ENCODE data around the gene NDST1. TPM values are rescaled to one million over a fixed set of nuclear protein-coding genes. Genes with fewer than 3 reads are reported as not detected.

Gene NDST1
- total RNA-seq, 1 donor from 2014 or later = 101 TPM

DNA sequence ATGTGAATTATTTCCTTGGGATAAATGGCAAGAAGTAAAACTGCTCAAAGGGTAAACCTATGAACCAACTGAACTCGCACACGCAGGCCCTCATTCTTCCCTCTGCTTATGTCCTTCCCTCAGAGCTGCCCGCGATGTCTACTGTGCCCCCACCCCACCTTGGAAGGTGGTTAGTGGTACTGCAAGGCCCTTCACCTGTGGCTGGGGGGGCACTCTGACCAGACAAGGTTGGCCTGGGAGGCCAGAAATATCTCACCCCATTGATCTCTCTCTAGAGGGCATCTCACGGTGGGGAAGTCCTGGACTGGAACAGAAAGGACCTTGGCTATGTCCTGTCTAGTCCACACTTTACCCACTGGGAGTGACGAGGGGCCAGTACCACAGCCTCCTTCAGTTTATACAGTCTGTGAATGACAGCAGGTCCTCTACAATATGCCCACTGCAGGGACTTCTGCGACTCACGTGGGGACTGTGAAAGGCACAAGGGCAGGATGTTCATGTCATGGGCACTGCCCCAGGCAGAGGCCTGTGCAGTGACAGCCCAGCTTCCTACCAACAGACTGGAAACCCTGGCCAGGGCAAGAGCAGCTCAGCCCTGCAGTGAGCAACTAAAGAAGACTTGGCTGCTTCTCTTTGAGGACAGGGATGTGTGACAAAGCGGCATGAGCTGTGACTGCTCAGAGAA lies 75.8 kb downstream of the NDST1 start:
- Mint-ChIP-seq H3K27ac (no peak overlapping the region), H3K4me3 (no peak overlapping the region), H3K4me1 (ENCODE audit: unreplicated experiment) (peaks cover 33% of the 10 kb centered on the region), H3K36me3 (no peaks in the 10 kb centered on the region), H3K9me3 (no peaks in the 10 kb centered on the region), H3K27me3 (peaks cover 7% of the 10 kb centered on the region)
- TF ChIP-seq, protein P1, sequence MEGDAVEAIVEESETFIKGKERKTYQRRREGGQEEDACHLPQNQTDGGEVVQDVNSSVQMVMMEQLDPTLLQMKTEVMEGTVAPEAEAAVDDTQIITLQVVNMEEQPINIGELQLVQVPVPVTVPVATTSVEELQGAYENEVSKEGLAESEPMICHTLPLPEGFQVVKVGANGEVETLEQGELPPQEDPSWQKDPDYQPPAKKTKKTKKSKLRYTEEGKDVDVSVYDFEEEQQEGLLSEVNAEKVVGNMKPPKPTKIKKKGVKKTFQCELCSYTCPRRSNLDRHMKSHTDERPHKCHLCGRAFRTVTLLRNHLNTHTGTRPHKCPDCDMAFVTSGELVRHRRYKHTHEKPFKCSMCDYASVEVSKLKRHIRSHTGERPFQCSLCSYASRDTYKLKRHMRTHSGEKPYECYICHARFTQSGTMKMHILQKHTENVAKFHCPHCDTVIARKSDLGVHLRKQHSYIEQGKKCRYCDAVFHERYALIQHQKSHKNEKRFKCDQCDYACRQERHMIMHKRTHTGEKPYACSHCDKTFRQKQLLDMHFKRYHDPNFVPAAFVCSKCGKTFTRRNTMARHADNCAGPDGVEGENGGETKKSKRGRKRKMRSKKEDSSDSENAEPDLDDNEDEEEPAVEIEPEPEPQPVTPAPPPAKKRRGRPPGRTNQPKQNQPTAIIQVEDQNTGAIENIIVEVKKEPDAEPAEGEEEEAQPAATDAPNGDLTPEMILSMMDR (conservative IDR thresholded peaks at IDR 0.05) = no peak
- no peak for DNase-seq (ENCODE audit: extremely low spot score, unreplicated experiment)

DNA sequence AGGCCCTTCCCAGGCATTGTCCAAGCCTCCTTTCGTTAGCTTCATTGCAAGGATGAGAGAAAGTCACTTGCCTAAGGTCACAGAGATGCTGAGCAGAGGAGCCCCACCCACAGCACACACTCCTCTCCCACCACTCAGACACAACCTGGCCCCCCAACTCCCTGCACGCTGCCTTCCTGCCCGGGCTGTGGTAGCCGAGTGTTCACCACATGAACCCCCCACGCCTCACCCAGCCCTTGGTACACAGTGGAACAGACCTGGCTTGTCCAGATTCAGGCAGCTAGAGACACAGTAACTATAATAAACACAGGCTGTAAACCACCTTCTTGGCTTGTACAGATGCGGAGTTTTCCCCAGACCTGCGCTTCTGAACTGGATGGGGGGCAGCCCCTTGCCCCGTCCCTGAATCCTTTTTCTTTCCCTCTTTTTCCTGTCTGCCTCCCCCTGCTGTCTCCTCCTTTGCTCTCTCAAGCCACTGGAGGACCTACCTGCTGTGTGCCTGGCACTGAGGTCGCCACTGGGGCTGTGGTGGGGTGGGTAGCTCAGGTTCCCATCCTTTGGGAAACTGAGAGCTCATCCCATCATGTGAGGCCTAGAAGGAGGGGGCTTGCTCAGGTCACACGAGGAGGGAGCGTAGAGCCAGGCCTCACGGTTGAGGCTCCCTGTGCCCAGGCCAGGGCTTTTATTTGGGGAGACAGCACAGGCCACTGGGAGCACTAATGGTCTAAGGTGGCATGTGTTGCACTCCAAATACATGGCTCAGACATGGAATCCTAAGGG lies 76.8 kb downstream of the NDST1 start:
- no peak overlapping the region for H3K27ac Mint-ChIP-seq

DNA sequence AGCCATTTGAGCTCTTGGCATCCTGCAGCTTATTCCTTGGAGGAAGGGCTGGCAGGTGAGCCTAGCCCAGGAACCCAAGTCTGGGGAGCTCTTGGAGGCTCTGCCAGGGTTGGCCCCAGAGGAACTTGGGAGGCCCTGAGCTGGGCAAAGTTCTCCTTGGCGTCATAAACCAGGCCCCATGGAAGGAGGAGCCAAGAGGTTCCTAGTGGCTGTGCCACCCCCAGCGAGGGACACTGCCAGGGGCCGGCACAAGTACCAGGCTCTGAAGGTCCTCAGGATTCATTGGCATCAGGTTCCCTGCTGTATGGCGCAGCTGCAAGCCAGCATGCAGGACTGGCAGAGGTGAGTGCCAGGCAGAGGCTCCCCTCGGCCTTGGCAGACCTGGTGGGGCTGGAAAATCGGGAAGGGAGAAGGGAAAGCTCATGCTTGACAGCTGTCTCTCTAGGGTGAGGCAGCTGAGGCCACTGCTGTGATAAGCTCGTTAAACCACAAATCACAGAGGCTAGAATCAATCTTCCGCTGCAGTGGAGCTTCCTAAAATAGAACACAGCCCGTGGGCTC lies 77.9 kb downstream of the NDST1 start:
- DNase-seq (ENCODE audit: extremely low spot score, unreplicated experiment) = no peak
- peaks cover 3% of the 10 kb centered on the region for H3K27me3 Mint-ChIP-seq
- H3K4me3 Mint-ChIP-seq = no peak overlapping the region
- H3K4me1 Mint-ChIP-seq (ENCODE audit: unreplicated experiment) = peaks cover 37% of the 10 kb centered on the region
- TF ChIP-seq, protein P1 (conservative IDR thresholded peaks at IDR 0.05) = no peak
- no peaks in the 10 kb centered on the region for H3K9me3 Mint-ChIP-seq
- no peak overlapping the region for H3K27ac Mint-ChIP-seq
- H3K36me3 Mint-ChIP-seq = no peaks in the 10 kb centered on the region

More for the DNA sequence above, 76.8 kb downstream of the NDST1 start:
- Mint-ChIP-seq H3K9me3 (no peaks in the 10 kb centered on the region), H3K27me3 (peaks cover 7% of the 10 kb centered on the region), H3K4me1 (ENCODE audit: unreplicated experiment) (peaks cover 38% of the 10 kb centered on the region), H3K36me3 (no peaks in the 10 kb centered on the region), H3K4me3 (no peak overlapping the region)
- DNase-seq (ENCODE audit: extremely low spot score, unreplicated experiment) = no peak
- TF ChIP-seq, protein P1 (conservative IDR thresholded peaks at IDR 0.05) = no peak

DNA sequence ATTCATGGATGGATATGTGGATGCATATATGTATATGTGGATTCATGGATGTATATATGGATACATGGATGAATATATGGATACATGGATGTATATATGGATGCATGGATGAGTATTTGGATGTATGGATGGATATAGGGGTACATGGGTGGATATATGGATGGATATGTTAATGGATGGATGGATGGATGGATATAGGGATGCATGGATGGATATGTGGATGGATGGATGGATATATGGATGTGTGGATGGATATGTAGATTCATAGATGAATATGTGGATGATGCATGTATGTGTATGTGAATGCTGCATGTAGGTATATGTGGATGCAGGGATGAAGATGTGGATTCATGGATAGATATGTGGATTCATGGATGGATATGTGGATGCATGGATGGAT lies 79.1 kb downstream of the NDST1 start:
- peaks cover under 1% of the 10 kb centered on the region for H3K27me3 Mint-ChIP-seq
- H3K4me1 Mint-ChIP-seq (ENCODE audit: unreplicated experiment) = peaks cover 43% of the 10 kb centered on the region
- no peak overlapping the region for H3K27ac Mint-ChIP-seq
- DNase-seq (ENCODE audit: extremely low spot score, unreplicated experiment) = no peak
- H3K36me3 Mint-ChIP-seq = no peaks in the 10 kb centered on the region
- no peak overlapping the region for H3K4me3 Mint-ChIP-seq
- TF ChIP-seq, protein P1 (conservative IDR thresholded peaks at IDR 0.05) = no peak
- H3K9me3 Mint-ChIP-seq = no peaks in the 10 kb centered on the region

DNA sequence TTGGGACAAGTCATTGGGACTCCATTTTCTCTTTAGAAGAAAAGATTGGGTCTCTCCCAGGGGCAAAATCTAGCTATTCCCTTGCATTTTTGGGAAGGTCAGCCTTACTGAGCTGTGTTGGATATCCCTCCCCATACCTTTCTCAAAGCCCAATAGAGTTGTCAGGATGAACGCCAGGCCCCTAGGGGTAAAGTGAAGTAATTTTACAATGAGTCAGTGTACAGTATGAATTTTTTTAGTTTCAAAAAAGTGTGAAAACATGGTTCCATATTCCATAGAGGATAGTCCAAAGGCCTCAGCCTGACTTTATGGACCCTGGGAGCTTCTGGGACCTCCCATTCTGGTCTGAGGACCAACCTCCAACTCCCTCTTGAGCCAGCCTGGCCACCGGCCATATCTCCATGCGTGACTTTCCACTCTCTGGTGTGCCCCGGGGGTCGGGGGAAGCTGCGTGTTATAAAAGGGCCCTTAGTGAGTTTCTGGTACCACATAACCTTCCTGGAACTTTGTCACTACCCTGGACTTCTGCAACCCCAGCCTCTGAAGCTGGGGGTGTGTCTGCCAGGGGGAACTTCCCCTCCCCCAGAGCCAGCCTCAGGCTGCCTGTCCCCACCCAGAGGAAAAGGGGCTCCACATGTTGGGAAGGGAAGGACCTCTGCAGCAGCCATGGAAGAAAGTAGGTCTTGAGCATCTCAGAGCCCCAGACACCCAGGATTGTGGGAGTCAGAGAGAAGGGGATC lies 80.1 kb downstream of the NDST1 start:
- TF ChIP-seq, protein P1 (conservative IDR thresholded peaks at IDR 0.05) = no peak
- H3K36me3 Mint-ChIP-seq = no peaks in the 10 kb centered on the region
- no peak overlapping the region for H3K4me3 Mint-ChIP-seq
- no peak overlapping the region for H3K27ac Mint-ChIP-seq
- H3K4me1 Mint-ChIP-seq (ENCODE audit: unreplicated experiment) = peaks cover 38% of the 10 kb centered on the region
- no peaks in the 10 kb centered on the region for H3K9me3 Mint-ChIP-seq
- DNase-seq (ENCODE audit: extremely low spot score, unreplicated experiment) = no peak
- no peaks in the 10 kb centered on the region for H3K27me3 Mint-ChIP-seq

Data from type B pancreatic cell (in vitro differentiated cells).